ENCODE results near the gene PELI2. TPM values are rescaled to one million over a fixed set of nuclear protein-coding genes. Genes with fewer than 3 reads are reported as not detected.

PELI2 gene
- total RNA-seq, 1 experiment from 2014 or later, result 10.0 TPM

- Histone ChIP-seq H3K9me3 (ENCODE audit: insufficient read depth, low read depth) (no peaks in the 10 kb centered on the region), H3K9me2 (ENCODE audit: insufficient read depth) (no peaks in the 10 kb centered on the region), H3K27me3 (ENCODE audit: insufficient read depth, low read depth) (no peaks in the 10 kb centered on the region), H3K36me3 (ENCODE audit: low read depth) (no peaks in the 10 kb centered on the region), H3F3A (ENCODE audit: insufficient read depth, low read depth) (no peaks in the 10 kb centered on the region), H3K4me2 (no peak overlapping the region), H3K4me1 (replicated peaks; ENCODE audit: insufficient read depth) (no peaks in the 10 kb centered on the region), H3K4me3 (no peak overlapping the region), H4K20me1 (ENCODE audit: insufficient read depth) (no peaks in the 10 kb centered on the region), H3K27ac (no peak overlapping the region), H3K79me2 (ENCODE audit: low read depth) (no peaks in the 10 kb centered on the region), H2AFZ (no peak overlapping the region)
- POLR2A ChIA-PET (ENCODE audit: unreplicated experiment), result no interaction called here
- intact Hi-C loops (cut with micrococcal nuclease; ENCODE audit: unreplicated experiment), result no loop called here
- CTCF ChIA-PET, result no interaction called here
- BruUV-seq (replicated peaks), result no TSS peak
- DNase-seq, result no peak
- TF ChIP-seq CTCF (conservative IDR thresholded peaks at IDR 0.05) (no peak), EZH2 (IDR thresholded peaks at IDR 0.05; ENCODE audit: low read depth) (no peak)
These were observed 19.0 kb upstream of the PELI2 start for GRCh38 chr14:56099081-56099797.

DNA sequence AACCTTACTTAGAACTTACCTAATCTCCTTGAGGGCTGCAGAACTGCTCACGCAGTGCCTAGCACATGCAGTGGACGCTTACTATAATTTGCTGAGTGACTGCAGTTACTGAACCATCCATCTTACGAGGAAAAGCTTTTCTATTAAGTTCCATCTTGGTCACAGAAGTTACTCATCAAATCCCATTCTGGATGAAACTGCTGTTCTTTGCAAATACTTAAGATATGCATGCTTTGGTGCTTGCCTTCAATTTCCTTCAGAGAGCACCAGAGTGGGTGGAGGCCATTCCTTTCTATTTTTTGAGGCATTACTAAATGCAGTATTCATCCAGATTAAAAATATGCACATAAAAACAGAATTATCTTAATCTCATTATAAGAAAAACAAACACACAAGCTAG lies 17.7 kb upstream of the PELI2 start:
- Histone ChIP-seq H3K79me2 (ENCODE audit: low read depth) (no peaks in the 10 kb centered on the region), H3K27ac (no peak overlapping the region), H3K4me3 (no peak overlapping the region), H3K4me1 (replicated peaks; ENCODE audit: insufficient read depth) (no peaks in the 10 kb centered on the region), H3F3A (ENCODE audit: insufficient read depth, low read depth) (no peaks in the 10 kb centered on the region), H3K9me2 (ENCODE audit: insufficient read depth) (no peaks in the 10 kb centered on the region), H4K20me1 (ENCODE audit: insufficient read depth) (no peaks in the 10 kb centered on the region), H3K36me3 (ENCODE audit: low read depth) (no peaks in the 10 kb centered on the region), H3K27me3 (ENCODE audit: insufficient read depth, low read depth) (no peaks in the 10 kb centered on the region), H2AFZ (no peak overlapping the region), H3K4me2 (no peak overlapping the region), H3K9me3 (ENCODE audit: insufficient read depth, low read depth) (no peaks in the 10 kb centered on the region)
- no peak for DNase-seq
- BruUV-seq (replicated peaks), result no TSS peak
- TF ChIP-seq EZH2 (IDR thresholded peaks at IDR 0.05; ENCODE audit: low read depth), result no peak
- TF ChIP-seq CTCF (conservative IDR thresholded peaks at IDR 0.05), result no peak
- intact Hi-C loops (cut with micrococcal nuclease; ENCODE audit: unreplicated experiment), result no loop called here
- ChIA-PET POLR2A (ENCODE audit: unreplicated experiment) (no interaction called here), CTCF (no interaction called here)

DNA sequence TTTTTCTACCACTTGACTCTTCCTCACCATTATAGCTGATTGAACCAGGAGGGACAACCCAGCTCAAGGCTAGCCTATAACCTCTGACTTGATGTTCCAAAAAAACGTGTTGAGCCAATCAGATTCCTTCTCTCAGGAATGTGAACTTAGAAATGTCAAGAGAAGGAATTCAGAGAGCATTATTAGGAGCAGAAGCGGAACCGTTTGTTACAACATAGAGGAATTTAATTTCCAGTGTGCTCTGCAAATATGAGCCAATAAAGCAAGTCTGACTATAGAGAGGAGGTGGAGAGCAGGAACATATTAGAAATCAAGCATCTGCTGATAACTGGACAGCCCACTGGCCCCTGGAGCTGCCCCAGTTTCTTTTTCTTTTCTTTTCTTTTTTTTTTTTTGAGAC lies 15.3 kb upstream of the PELI2 start:
- TF ChIP-seq EZH2 (IDR thresholded peaks at IDR 0.05; ENCODE audit: low read depth), result no peak
- TF ChIP-seq CTCF (conservative IDR thresholded peaks at IDR 0.05), result no peak
- H4K20me1 ChIP-seq (ENCODE audit: insufficient read depth), result no peaks in the 10 kb centered on the region
- no peaks in the 10 kb centered on the region for H3K79me2 ChIP-seq (ENCODE audit: low read depth)
- no peaks in the 10 kb centered on the region for H3K27me3 ChIP-seq (ENCODE audit: insufficient read depth, low read depth)
- no peaks in the 10 kb centered on the region for H3F3A ChIP-seq (ENCODE audit: insufficient read depth, low read depth)
- H3K4me1 ChIP-seq (replicated peaks; ENCODE audit: insufficient read depth), result no peaks in the 10 kb centered on the region
- no peak overlapping the region for H2AFZ ChIP-seq
- H3K36me3 ChIP-seq (ENCODE audit: low read depth), result no peaks in the 10 kb centered on the region
- CTCF ChIA-PET, result no interaction called here
- POLR2A ChIA-PET (ENCODE audit: unreplicated experiment), result no interaction called here
- no peaks in the 10 kb centered on the region for H3K9me2 ChIP-seq (ENCODE audit: insufficient read depth)
- no peaks in the 10 kb centered on the region for H3K9me3 ChIP-seq (ENCODE audit: insufficient read depth, low read depth)
- no peak overlapping the region for H3K4me2 ChIP-seq
- no peak for DNase-seq
- H3K27ac ChIP-seq, result no peak overlapping the region
- no TSS peak for BruUV-seq (replicated peaks)
- no peak overlapping the region for H3K4me3 ChIP-seq
- intact Hi-C loops (cut with micrococcal nuclease; ENCODE audit: unreplicated experiment), result no loop called here

Measured in PC-9 (cell line).